ENCODE measurements around the gene FARSB. TPM values are rescaled to one million over a fixed set of nuclear protein-coding genes. Genes with fewer than 3 reads are reported as not detected.

Gene FARSB
- total and polyA plus RNA-seq, 2 donors (not counting 1 experiment from before 2014, with no cell fraction given), result 9.4 to 34.8 TPM

DNA sequence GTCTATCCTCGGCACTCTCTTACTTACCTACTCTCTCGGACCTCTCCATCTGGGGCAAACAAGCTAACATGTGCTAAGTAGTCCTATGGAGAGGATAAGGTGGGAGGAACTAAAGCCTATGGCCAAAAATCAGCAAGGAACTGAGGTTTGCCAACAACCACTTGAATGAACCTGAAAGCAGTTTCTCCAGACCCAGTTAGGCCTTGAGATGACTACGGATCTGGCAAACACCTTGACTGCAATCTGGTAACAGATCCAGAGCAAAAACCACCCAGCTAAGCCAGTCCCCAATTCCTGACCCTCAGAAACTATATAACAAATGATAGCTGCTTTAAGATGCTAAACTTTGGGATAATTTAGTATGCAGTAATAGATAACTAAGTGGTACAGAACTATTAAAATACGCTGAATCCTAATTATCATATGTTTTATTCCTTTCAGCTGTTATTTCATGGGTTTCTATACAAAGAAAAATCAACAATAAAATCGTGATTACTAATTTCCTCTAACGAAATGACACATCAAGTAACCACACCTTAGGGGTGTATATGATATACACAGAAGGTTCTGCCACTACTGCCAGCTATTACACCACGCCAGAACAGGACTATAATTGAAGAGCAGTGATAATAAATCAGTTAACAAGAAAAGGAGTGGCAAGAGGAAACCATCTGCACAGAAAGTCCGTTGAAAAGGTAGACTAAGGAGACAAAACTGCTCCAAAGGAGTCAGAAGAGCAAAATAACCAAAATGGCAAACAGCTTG is 3.2 kb downstream of the FARSB start:
- no peak overlapping the region for H3K27ac ChIP-seq (ENCODE audit: insufficient read depth, low read length)

DNA sequence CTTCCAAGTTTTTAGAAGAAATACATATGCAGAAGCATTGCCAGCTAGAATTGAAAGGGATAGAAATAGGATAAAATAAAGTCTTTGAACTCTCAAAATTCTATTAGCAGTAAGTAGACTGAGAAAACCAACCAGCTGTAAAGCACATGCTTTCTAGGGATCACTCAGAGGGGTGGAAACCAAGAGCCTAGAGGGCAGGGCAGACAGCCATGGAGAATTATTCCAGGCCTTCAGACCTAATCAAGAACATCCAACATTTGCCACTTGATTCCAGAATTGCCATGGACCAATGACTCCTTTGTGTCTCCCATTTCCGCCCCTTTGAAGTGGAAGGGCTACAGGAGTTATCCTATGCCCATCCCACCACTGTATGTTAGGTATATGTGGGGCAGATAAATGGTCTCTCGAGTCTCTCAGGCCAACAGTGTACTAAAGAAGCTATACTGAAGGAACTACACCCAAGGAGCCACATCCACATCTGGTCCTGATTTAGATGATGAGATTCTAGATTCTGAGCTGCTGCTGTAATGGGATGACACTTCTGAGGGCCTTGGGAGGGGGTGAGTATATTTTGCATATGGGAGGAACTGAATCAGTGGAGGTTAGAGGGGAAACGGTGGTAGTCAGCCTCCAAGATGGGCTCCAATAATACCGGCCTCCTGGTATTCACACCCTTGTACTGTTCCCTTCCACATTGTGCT is 4.0 kb downstream of the FARSB start:
- no peak overlapping the region for H2AFZ ChIP-seq (ENCODE audit: low read length)
- no peak for DNase-seq (ENCODE audit: low read depth in 2 of 2)
- H3K4me2 ChIP-seq (ENCODE audit: extremely low read depth, insufficient read depth, low read length), result no peak overlapping the region
- no peaks in the 10 kb centered on the region for H3K36me3 ChIP-seq (ENCODE audit: control insufficient read depth, insufficient read depth, low read length)
- no peaks in the 10 kb centered on the region for H3K4me1 ChIP-seq (ENCODE audit: control insufficient read depth, extremely low read depth, insufficient read depth, low read length)
- no peaks in the 10 kb centered on the region for H3K27me3 ChIP-seq (ENCODE audit: control insufficient read depth, insufficient read depth, low read length)
- H3K27ac ChIP-seq (ENCODE audit: insufficient read depth, low read length), result no peak overlapping the region
- no peaks in the 10 kb centered on the region for H3K9me3 ChIP-seq (ENCODE audit: control insufficient read depth, insufficient read depth, low read depth, low read length)
- H3K79me2 ChIP-seq (ENCODE audit: control insufficient read depth, insufficient read depth, low read length), result peaks cover 64% of the 10 kb centered on the region
- TF ChIP-seq, protein P1, sequence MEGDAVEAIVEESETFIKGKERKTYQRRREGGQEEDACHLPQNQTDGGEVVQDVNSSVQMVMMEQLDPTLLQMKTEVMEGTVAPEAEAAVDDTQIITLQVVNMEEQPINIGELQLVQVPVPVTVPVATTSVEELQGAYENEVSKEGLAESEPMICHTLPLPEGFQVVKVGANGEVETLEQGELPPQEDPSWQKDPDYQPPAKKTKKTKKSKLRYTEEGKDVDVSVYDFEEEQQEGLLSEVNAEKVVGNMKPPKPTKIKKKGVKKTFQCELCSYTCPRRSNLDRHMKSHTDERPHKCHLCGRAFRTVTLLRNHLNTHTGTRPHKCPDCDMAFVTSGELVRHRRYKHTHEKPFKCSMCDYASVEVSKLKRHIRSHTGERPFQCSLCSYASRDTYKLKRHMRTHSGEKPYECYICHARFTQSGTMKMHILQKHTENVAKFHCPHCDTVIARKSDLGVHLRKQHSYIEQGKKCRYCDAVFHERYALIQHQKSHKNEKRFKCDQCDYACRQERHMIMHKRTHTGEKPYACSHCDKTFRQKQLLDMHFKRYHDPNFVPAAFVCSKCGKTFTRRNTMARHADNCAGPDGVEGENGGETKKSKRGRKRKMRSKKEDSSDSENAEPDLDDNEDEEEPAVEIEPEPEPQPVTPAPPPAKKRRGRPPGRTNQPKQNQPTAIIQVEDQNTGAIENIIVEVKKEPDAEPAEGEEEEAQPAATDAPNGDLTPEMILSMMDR (conservative IDR thresholded peaks at IDR 0.05 in 1 of 2, IDR thresholded peaks at IDR 0.05 in 1 of 2; ENCODE audit: low read depth in 1 of 2, low read length in 2 of 2), result no peak
- TF ChIP-seq EZH2 (IDR thresholded peaks at IDR 0.05; ENCODE audit: low read length, missing control alignments), result no peak
- no peak overlapping the region for H3K9ac ChIP-seq (ENCODE audit: insufficient read depth, low read length)
- no peak overlapping the region for H3K4me3 ChIP-seq (replicated peaks in 1 of 4; ENCODE audit: control extremely low read depth in 1 of 4, insufficient read depth in 1 of 4, low read depth in 3 of 4, low read length in 4 of 4)
- H4K20me1 ChIP-seq (ENCODE audit: control insufficient read depth, extremely low read depth, insufficient read depth, low read length), result no peaks in the 10 kb centered on the region

More for the DNA sequence above, 3.2 kb downstream of the FARSB start:
- no peaks in the 10 kb centered on the region for H3K9me3 ChIP-seq (ENCODE audit: control insufficient read depth, insufficient read depth, low read depth, low read length)
- no peaks in the 10 kb centered on the region for H3K4me1 ChIP-seq (ENCODE audit: control insufficient read depth, extremely low read depth, insufficient read depth, low read length)
- H4K20me1 ChIP-seq (ENCODE audit: control insufficient read depth, extremely low read depth, insufficient read depth, low read length), result no peaks in the 10 kb centered on the region
- H3K4me3 ChIP-seq (replicated peaks in 1 of 4; ENCODE audit: control extremely low read depth in 1 of 4, insufficient read depth in 1 of 4, low read depth in 3 of 4, low read length in 4 of 4), result no peak overlapping the region
- no peak overlapping the region for H2AFZ ChIP-seq (ENCODE audit: low read length)
- peaks cover 64% of the 10 kb centered on the region for H3K79me2 ChIP-seq (ENCODE audit: control insufficient read depth, insufficient read depth, low read length)
- no peaks in the 10 kb centered on the region for H3K36me3 ChIP-seq (ENCODE audit: control insufficient read depth, insufficient read depth, low read length)
- no peak for TF ChIP-seq EZH2 (IDR thresholded peaks at IDR 0.05; ENCODE audit: low read length, missing control alignments)
- TF ChIP-seq, protein P1 (conservative IDR thresholded peaks at IDR 0.05 in 1 of 2, IDR thresholded peaks at IDR 0.05 in 1 of 2; ENCODE audit: low read depth in 1 of 2, low read length in 2 of 2), result no peak
- H3K4me2 ChIP-seq (ENCODE audit: extremely low read depth, insufficient read depth, low read length), result no peak overlapping the region
- no peak for DNase-seq (ENCODE audit: low read depth in 2 of 2)
- no peak overlapping the region for H3K9ac ChIP-seq (ENCODE audit: insufficient read depth, low read length)
- H3K27me3 ChIP-seq (ENCODE audit: control insufficient read depth, insufficient read depth, low read length), result no peaks in the 10 kb centered on the region

DNA sequence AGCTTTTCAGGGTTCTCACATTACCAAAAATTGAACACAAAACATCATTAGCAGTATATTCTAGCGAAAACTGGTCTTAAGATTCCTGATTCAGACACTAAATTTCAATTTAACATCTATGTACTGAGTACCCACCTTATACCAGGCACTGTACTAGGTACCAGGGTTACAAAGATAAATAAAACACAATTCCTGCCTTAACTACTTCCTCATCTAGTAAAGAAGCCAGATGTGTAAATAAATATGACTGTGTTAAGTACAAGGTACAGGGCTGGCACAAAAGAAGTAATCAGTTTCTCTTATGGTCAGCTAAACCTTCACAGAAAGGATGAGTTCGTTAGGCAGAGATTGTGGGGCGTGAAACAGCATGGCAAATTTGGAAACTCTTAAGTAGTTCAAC is 6.1 kb downstream of the FARSB start:
- Histone ChIP-seq H3K79me2 (ENCODE audit: control insufficient read depth, insufficient read depth, low read length) (peaks cover 54% of the 10 kb centered on the region), H3K36me3 (ENCODE audit: control insufficient read depth, insufficient read depth, low read length) (no peaks in the 10 kb centered on the region), H3K4me2 (ENCODE audit: extremely low read depth, insufficient read depth, low read length) (no peak overlapping the region), H3K27ac (ENCODE audit: insufficient read depth, low read length) (no peak overlapping the region), H3K9me3 (ENCODE audit: control insufficient read depth, insufficient read depth, low read depth, low read length) (no peaks in the 10 kb centered on the region), H3K4me1 (ENCODE audit: control insufficient read depth, extremely low read depth, insufficient read depth, low read length) (no peaks in the 10 kb centered on the region), H4K20me1 (ENCODE audit: control insufficient read depth, extremely low read depth, insufficient read depth, low read length) (no peaks in the 10 kb centered on the region), H3K9ac (ENCODE audit: insufficient read depth, low read length) (no peak overlapping the region), H3K27me3 (ENCODE audit: control insufficient read depth, insufficient read depth, low read length) (no peaks in the 10 kb centered on the region), H3K4me3 (replicated peaks in 1 of 4; ENCODE audit: control extremely low read depth in 1 of 4, insufficient read depth in 1 of 4, low read depth in 3 of 4, low read length in 4 of 4) (no peak overlapping the region), H2AFZ (ENCODE audit: low read length) (no peak overlapping the region)
- DNase-seq (ENCODE audit: low read depth in 2 of 2), result no peak
- TF ChIP-seq EZH2 (IDR thresholded peaks at IDR 0.05; ENCODE audit: low read length, missing control alignments), result no peak
- TF ChIP-seq, protein P1 (conservative IDR thresholded peaks at IDR 0.05 in 1 of 2, IDR thresholded peaks at IDR 0.05 in 1 of 2; ENCODE audit: low read depth in 1 of 2, low read length in 2 of 2), result no peak

All from fibroblast of lung (primary cell).